ENCODE results near the gene LINGO4. TPM values are rescaled to one million over a fixed set of nuclear protein-coding genes. Genes with fewer than 3 reads are reported as not detected.

LINGO4 gene
- total and polyA plus RNA-seq, 2 donors (not counting 1 experiment from before 2014, with no cell fraction given) = not detected

DNA sequence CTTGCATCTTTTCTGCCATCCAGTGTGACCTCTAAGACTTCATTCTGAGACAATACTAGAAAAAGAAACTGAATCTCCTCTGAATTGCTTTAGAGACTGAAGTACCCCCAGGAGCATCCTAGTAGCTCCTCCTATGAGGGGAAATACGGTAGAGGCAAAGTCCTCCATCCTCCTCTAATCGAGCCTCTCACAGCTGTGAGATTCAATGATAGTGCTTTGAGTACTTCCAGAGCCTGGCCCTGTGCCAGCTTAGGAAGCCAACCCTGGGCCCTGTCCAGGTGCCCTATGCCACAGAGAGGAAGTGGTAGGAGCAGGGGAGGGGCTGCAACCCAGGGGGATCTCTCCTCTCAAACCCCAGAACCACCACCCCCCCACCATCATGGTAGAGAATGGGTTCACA, 15.7 kb upstream of the LINGO4 start:
- peaks cover 15% of the 10 kb centered on the region for H3K27me3 ChIP-seq (ENCODE audit: control insufficient read depth, insufficient read depth, low read length)
- DNase-seq (ENCODE audit: low read depth in 2 of 2) = no peak
- H3K9me3 ChIP-seq (ENCODE audit: control insufficient read depth, insufficient read depth, low read depth, low read length) = no peaks in the 10 kb centered on the region

DNA sequence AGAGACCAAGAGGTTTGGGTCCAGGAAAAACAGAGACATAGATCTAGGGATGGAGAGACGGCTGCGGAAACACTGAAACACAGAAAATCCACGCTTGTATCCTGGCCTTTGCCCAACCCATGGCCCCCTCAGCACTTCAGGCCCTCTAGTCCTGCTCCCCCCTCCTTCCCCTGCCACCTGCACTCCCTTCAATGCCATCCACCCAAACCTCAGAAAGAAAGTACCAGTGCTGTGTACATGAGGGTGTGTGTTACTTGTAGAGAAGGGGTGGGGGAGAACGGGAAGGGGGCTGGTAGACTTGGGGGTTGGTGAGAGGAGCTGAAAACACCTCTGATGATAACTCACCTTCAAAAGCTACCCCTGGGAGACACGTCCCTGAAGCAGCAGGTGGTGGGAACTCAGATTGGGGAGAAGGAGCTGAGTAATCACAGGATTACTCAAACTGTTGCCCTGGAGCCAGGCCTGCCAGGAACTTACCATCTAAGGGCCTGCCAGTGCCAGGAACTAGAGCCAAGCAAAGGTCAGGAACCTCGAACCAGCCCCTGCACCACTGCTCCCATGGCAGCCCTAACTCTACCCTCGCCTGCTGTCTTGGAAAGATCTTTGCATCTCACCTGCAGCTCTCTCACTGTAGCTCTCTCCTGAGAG, 14.9 kb upstream of the LINGO4 start:
- TF ChIP-seq CTCF (conservative IDR thresholded peaks at IDR 0.05 in 1 of 2, IDR thresholded peaks at IDR 0.05 in 1 of 2; ENCODE audit: low read depth in 1 of 2, low read length in 2 of 2) (no peak), EZH2 (IDR thresholded peaks at IDR 0.05; ENCODE audit: low read length, missing control alignments) (no peak)
- Histone ChIP-seq H2AFZ (ENCODE audit: low read length) (no peak overlapping the region), H3K27me3 (ENCODE audit: control insufficient read depth, insufficient read depth, low read length) (peaks cover 14% of the 10 kb centered on the region), H3K9me3 (ENCODE audit: control insufficient read depth, insufficient read depth, low read depth, low read length) (no peaks in the 10 kb centered on the region), H3K4me3 (replicated peaks in 1 of 4; ENCODE audit: control extremely low read depth in 1 of 4, insufficient read depth in 1 of 4, low read depth in 3 of 4, low read length in 4 of 4) (no peak overlapping the region), H3K9ac (ENCODE audit: insufficient read depth, low read length) (no peak overlapping the region), H3K79me2 (ENCODE audit: control insufficient read depth, insufficient read depth, low read length) (no peaks in the 10 kb centered on the region), H3K4me2 (ENCODE audit: extremely low read depth, insufficient read depth, low read length) (no peak overlapping the region), H4K20me1 (ENCODE audit: control insufficient read depth, extremely low read depth, insufficient read depth, low read length) (no peaks in the 10 kb centered on the region), H3K36me3 (ENCODE audit: control insufficient read depth, insufficient read depth, low read length) (no peaks in the 10 kb centered on the region), H3K27ac (ENCODE audit: insufficient read depth, low read length) (no peak overlapping the region), H3K4me1 (ENCODE audit: control insufficient read depth, extremely low read depth, insufficient read depth, low read length) (no peaks in the 10 kb centered on the region)
- DNase-seq (ENCODE audit: low read depth in 2 of 2) = no peak

More for the DNA sequence above, 15.7 kb upstream of the LINGO4 start:
- TF ChIP-seq CTCF (conservative IDR thresholded peaks at IDR 0.05 in 1 of 2, IDR thresholded peaks at IDR 0.05 in 1 of 2; ENCODE audit: low read depth in 1 of 2, low read length in 2 of 2) (no peak), EZH2 (IDR thresholded peaks at IDR 0.05; ENCODE audit: low read length, missing control alignments) (no peak)
- Histone ChIP-seq H2AFZ (ENCODE audit: low read length) (no peak overlapping the region), H4K20me1 (ENCODE audit: control insufficient read depth, extremely low read depth, insufficient read depth, low read length) (no peaks in the 10 kb centered on the region), H3K27ac (ENCODE audit: insufficient read depth, low read length) (no peak overlapping the region), H3K79me2 (ENCODE audit: control insufficient read depth, insufficient read depth, low read length) (no peaks in the 10 kb centered on the region), H3K9ac (ENCODE audit: insufficient read depth, low read length) (no peak overlapping the region), H3K4me3 (replicated peaks in 1 of 4; ENCODE audit: control extremely low read depth in 1 of 4, insufficient read depth in 1 of 4, low read depth in 3 of 4, low read length in 4 of 4) (no peak overlapping the region), H3K4me1 (ENCODE audit: control insufficient read depth, extremely low read depth, insufficient read depth, low read length) (no peaks in the 10 kb centered on the region), H3K36me3 (ENCODE audit: control insufficient read depth, insufficient read depth, low read length) (no peaks in the 10 kb centered on the region), H3K4me2 (ENCODE audit: extremely low read depth, insufficient read depth, low read length) (no peak overlapping the region)

DNA sequence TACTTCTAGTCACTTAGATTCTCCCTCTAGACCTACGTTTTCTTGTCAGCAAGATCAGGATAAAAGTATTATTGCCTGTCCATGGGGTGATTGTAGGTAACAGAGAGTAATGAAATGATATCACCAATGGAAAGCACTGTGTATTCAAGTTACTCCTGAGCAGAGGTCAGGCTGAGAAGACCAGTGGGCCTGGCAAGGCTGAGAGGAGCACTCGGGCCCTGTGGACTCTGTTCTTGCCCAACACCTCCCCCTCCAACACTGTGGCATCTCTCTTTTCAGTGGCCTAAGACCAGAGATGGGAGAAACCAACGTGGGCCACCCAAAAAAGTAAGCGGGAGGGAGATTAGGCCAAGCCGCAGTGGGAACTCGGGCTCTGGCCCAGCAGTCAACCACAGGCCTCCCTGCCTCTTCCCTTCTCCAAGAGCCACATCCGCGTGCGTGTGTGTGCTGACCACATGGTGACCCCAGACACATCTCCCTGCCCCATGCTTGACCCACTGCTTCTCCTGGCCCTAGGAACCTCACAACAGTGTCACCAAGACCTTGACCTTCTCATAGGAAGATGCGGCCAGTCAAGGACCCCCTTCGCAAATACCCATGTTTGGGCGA, 14.1 kb upstream of the LINGO4 start:
- no peaks in the 10 kb centered on the region for H3K9me3 ChIP-seq (ENCODE audit: control insufficient read depth, insufficient read depth, low read depth, low read length)
- H3K4me2 ChIP-seq (ENCODE audit: extremely low read depth, insufficient read depth, low read length) = no peak overlapping the region
- H3K79me2 ChIP-seq (ENCODE audit: control insufficient read depth, insufficient read depth, low read length) = no peaks in the 10 kb centered on the region
- no peak for DNase-seq (ENCODE audit: low read depth in 2 of 2)
- H3K9ac ChIP-seq (ENCODE audit: insufficient read depth, low read length) = no peak overlapping the region
- TF ChIP-seq CTCF (conservative IDR thresholded peaks at IDR 0.05 in 1 of 2, IDR thresholded peaks at IDR 0.05 in 1 of 2; ENCODE audit: low read depth in 1 of 2, low read length in 2 of 2) (no peak), EZH2 (IDR thresholded peaks at IDR 0.05; ENCODE audit: low read length, missing control alignments) (no peak)
- H3K27me3 ChIP-seq (ENCODE audit: control insufficient read depth, insufficient read depth, low read length) = peaks cover 17% of the 10 kb centered on the region
- H3K36me3 ChIP-seq (ENCODE audit: control insufficient read depth, insufficient read depth, low read length) = no peaks in the 10 kb centered on the region
- H2AFZ ChIP-seq (ENCODE audit: low read length) = no peak overlapping the region
- no peaks in the 10 kb centered on the region for H3K4me1 ChIP-seq (ENCODE audit: control insufficient read depth, extremely low read depth, insufficient read depth, low read length)
- no peak overlapping the region for H3K27ac ChIP-seq (ENCODE audit: insufficient read depth, low read length)
- no peak overlapping the region for H3K4me3 ChIP-seq (replicated peaks in 1 of 4; ENCODE audit: control extremely low read depth in 1 of 4, insufficient read depth in 1 of 4, low read depth in 3 of 4, low read length in 4 of 4)
- no peaks in the 10 kb centered on the region for H4K20me1 ChIP-seq (ENCODE audit: control insufficient read depth, extremely low read depth, insufficient read depth, low read length)
